Activated CD4-positive, CD25-positive, alpha-beta regulatory T cell treated with anti-CD3 and anti-CD28 coated beads, Interleukin-2, amount 50 U/mL, for 24 hours (primary cell): ENCODE data around the gene RCOR1.
"Not testable (repeated sequence)": the region's sequence is repeated elsewhere in the genome, so short reads cannot be mapped to it uniquely, and the experiment has no call there.

Source experiments
- ATAC-seq, 2 donors: fragments of 150-1000 bp; cut with Tn5 transposase; one replicate each; pipeline ENCODE4 v1.10.0; 2021; ENCODE audit warnings: mild to moderate bottlenecking in 1 of 2, moderate library complexity in 1 of 2

RCOR1 gene

GRCh38 chr14:102754370-102755262, 162.2 kb downstream of the RCOR1 start:
- ATAC-seq, result peak; percentile 13 to 27

GRCh38 chr14:102757646-102758045, 165.2 kb downstream of the RCOR1 start:
- ATAC-seq, result no peak

GRCh38 chr14:102758087-102758486, 165.6 kb downstream of the RCOR1 start:
- ATAC-seq, result no peak

GRCh38 chr14:102759456-102760187, 167.2 kb downstream of the RCOR1 start:
- no peak for ATAC-seq

GRCh38 chr14:102760496-102761193, 168.2 kb downstream of the RCOR1 start:
- no peak for ATAC-seq

GRCh38 chr14:102761206-102761605, 168.8 kb downstream of the RCOR1 start:
- ATAC-seq, result no peak

GRCh38 chr14:102764220-102764671, 171.8 kb downstream of the RCOR1 start:
- peak; percentile 21 to 37 for ATAC-seq

- ATAC-seq, result not testable (repeated sequence)
Measured at GRCh38 chr14:102765770-102766169, 173.3 kb downstream of the RCOR1 start.

- ATAC-seq, result peak; percentile 39 to 65
Measured at GRCh38 chr14:102768223-102769048, 176.0 kb downstream of the RCOR1 start.

- ATAC-seq, result no peak
Measured at GRCh38 chr14:102769049-102769327, 176.5 kb downstream of the RCOR1 start.

- no peak for ATAC-seq
Measured at GRCh38 chr14:102770147-102771123, 178.0 kb downstream of the RCOR1 start.

GRCh38 chr14:102771144-102771543, 178.7 kb downstream of the RCOR1 start:
- ATAC-seq, result no peak

GRCh38 chr14:102772781-102773570, 180.5 kb downstream of the RCOR1 start:
- no peak for ATAC-seq

- ATAC-seq, result peak; percentile 30 to 37
Measured at GRCh38 chr14:102774391-102775153, 182.1 kb downstream of the RCOR1 start.

GRCh38 chr14:102775855-102776760, 183.7 kb downstream of the RCOR1 start:
- ATAC-seq, result no peak

- ATAC-seq, result peak; percentile 73 to 77
Measured at GRCh38 chr14:102776761-102777710, 184.6 kb downstream of the RCOR1 start, which contains the start of gene TRAF3. TRAF3 (plus strand) TSS chr14:102777449; CDS start chr14:102870202, 92,753 bp downstream.
